Fibroblast of peridontal ligament (primary cell): ENCODE measurements around the gene CLPTM1.
A peak's percentile ranks its signal among the peaks of the same experiment; 100 is the strongest.

Experiments
- DNase-seq: peaks from one replicate; pipeline ENCODE4 v3.0.0-alpha.2; 2010; ENCODE audit errors: extremely low read depth

CLPTM1 gene

GRCh38 chr19:45011959-45012358 lies 56.8 kb downstream of the CLPTM1 start:
- DNase-seq = no peak

GRCh38 chr19:45016388-45017314 lies 61.5 kb downstream of the CLPTM1 start:
- peak; percentile 82 for DNase-seq

- no peak for DNase-seq
These were observed 64.0 kb downstream of the CLPTM1 start for GRCh38 chr19:45019187-45019586.

- no peak for DNase-seq
These were observed 64.9 kb downstream of the CLPTM1 start for GRCh38 chr19:45020071-45020470.

GRCh38 chr19:45021971-45022370 lies 66.8 kb downstream of the CLPTM1 start:
- DNase-seq = no peak

GRCh38 chr19:45023048-45023447 lies 67.9 kb downstream of the CLPTM1 start:
- no peak for DNase-seq

- DNase-seq = no peak
These were observed 70.1 kb downstream of the CLPTM1 start for GRCh38 chr19:45025264-45025663.

GRCh38 chr19:45027371-45027770 lies 72.2 kb downstream of the CLPTM1 start:
- no peak for DNase-seq

- no peak for DNase-seq
These were observed 75.6 kb downstream of the CLPTM1 start for GRCh38 chr19:45030825-45031224.

- DNase-seq = no peak
These were observed 77.2 kb downstream of the CLPTM1 start for GRCh38 chr19:45032421-45032820.

- DNase-seq = no peak
These were observed 80.6 kb downstream of the CLPTM1 start for GRCh38 chr19:45035755-45036154.

- no peak for DNase-seq
These were observed 82.4 kb downstream of the CLPTM1 start for GRCh38 chr19:45037393-45038169.

- peak; percentile 90 for DNase-seq
These were observed 84.0 kb downstream of the CLPTM1 start, which contains the start of gene CLASRP for GRCh38 chr19:45038931-45039893. Gene CLASRP, plus strand, starts transcription at chr19:45039045. Its CDS starts 1,168 bp downstream, at chr19:45040213.

GRCh38 chr19:45040059-45040771 lies 85.0 kb downstream of the CLPTM1 start:
- DNase-seq = no peak

GRCh38 chr19:45041125-45041524 lies 85.9 kb downstream of the CLPTM1 start:
- DNase-seq = no peak
